HG02938 (cell line): ENCODE results near the gene NTN4.
"Not testable (repeated sequence)": the region's sequence is repeated elsewhere in the genome, so short reads cannot be mapped to it uniquely, and the experiment has no call there.

Source experiments
- ATAC-seq: cut with Tn5 transposase; IDR thresholded peaks from one replicate; pipeline ENCODE4 v1.9.1; 2021; ENCODE audit warnings: mild to moderate bottlenecking, moderate library complexity; ENCODE audit not compliant: unreplicated experiment

NTN4 gene

DNA sequence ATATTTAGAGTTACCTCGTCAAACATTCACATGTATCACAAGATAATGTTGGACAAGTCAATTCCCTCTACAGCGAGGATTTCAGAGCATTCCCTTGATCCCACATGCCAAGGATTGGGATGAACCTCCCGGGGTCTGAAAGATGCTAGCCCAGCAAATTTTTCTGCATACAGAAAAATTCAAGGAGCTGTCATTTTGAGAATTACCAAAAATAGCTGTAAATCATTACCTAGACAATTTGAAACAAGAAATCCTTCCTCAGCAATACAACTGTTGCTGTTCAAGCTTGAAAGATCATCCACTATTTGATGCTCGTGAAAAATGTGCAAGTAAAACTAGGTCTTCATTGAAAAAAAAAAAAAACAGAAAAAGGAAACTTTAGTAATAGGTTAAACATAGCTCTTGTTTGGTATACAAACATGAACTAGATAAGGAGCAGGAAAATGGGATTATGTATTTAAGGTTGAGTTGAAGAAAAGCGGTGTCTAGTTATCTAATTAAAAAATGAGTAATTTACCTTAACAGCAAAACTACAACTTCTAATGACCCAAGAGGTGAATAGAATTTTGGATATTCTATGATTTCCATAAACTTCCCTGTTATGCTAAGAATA lies 73.1 kb downstream of the NTN4 start:
- ATAC-seq: no peak

DNA sequence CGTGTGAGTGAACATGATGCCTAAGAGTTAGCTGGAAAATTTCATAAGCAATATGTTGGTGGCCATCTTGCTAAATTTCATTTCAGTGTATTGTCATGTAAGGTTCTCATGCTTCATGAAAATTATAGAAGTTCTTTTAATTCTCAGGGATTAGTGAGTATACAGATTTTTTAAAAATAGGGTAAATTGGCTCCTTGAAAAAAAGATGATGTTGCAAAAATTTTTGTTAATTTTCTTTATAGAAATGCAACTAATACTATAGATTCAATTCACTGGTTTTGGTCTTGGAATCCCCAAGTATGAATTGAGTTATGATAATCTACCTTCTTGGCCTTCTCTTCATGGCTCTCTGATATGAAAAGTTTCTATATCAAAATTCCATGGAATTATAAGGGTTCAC lies 75.4 kb downstream of the NTN4 start:
- ATAC-seq: no peak

GRCh38 chr12:95712269-95712668 lies 78.3 kb downstream of the NTN4 start:
- ATAC-seq: no peak

DNA sequence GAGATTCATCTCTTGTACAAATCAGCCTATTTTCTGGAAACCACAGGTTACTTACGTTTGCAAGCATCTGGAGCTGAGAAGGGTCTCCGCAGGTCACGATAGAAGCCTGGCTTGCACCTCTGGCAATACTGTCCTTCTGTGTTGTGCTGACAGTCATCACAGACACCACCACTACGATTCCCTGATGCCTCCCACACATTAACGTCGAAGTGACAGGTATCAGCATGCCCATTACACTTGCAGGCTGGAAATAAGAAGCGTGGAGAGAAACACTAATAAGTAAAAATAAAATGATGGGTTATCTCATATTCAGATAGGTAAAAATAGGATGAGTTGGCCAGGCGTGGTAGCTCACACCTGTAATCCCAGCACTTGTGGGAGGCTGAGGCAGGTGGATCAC lies 80.2 kb downstream of the NTN4 start:
- ATAC-seq: no peak

DNA sequence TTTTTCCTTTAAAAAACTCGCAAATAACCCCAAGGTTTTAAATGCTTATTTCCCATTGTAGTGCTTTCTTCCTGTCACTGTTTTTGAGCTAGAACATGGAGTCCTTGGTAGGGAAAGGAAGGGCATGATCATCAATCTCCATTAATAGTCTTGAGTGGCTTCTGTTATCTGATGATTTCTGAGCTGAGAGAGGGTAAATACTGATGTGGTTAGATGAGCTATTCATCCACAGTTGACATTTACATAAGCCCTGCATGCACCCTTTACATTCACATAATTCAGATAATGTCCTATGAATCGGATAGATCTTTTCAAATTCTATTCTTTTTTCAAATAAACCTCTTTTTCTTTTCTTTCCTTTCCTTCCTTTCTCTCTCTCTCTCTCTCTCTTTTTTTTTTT lies 81.4 kb downstream of the NTN4 start:
- no peak for ATAC-seq

DNA sequence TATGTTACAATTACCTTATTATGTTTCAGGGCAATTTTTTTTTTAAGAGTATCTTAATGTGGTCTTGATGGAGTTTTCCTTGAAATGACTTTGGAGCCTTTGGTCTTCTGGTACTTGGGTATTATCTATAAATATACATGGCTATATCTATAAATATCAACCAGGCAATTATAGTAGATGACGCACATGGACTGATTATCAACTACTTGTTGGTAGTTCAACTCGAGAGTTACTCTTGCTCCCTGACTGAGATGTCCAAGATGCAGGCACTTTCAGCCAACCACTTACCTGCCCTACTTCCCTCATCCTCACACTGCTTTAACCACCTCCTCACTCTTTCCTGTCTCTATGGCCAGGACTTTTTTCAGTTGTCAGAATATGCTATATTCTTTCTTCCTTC lies 85.4 kb downstream of the NTN4 start:
- ATAC-seq: no peak

- no peak for ATAC-seq
Observed at GRCh38 chr12:95703986-95704385, 86.6 kb downstream of the NTN4 start.

DNA sequence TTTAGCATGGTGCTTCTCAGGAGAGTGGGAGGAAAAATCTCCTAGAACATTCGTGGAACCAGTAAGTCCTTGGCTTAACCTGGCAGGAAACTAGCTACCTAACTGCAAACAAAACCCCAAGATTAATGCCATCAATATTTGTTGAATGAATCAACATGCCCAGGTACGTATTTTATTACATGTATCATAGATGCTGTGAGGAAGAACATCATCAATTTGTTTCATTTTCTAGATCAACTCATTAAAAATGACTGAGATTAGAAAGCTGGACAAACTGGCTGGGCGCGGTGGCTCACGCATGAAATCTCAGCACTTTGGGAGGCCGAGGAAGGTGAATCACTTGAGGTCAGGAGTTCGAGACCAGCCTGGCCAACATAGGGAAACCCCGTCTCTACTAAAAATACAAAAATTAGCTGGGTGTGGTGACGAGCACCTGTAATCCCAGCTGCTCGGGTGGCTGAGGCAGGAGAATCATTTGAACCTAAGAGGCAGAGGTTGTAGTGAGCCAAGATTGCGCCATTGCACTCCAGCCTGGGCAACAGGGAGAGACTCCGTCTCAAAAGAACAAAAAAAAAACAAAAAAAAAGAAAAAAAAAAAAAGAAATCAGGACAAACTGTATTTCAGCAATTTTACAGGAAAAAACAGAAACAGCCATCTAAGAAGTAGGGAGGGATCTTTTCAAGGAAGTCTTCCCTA lies 88.7 kb downstream of the NTN4 start:
- ATAC-seq: no peak

DNA sequence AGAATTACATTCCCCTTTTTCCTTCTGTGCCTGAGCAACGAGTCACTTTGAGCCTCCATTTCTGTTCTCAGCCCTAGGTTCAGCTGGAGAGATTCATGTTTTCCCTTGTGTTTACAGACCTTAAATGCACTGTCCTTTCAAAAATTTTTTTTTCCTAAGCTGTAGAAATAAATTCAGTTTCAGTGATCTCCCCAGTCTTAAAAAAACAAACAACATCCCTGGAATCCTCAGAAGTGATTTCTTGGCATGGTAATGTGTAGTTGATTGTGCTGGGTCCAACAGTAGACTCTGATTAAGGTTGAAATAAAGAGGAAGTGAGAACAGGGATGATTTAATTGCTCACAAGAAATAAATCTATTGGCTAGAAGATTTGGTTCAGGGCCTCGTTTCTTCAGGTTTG lies 89.3 kb downstream of the NTN4 start:
- ATAC-seq: no peak

- ATAC-seq: peak; percentile 97
Observed at GRCh38 chr12:95700316-95700785, 90.2 kb downstream of the NTN4 start.

DNA sequence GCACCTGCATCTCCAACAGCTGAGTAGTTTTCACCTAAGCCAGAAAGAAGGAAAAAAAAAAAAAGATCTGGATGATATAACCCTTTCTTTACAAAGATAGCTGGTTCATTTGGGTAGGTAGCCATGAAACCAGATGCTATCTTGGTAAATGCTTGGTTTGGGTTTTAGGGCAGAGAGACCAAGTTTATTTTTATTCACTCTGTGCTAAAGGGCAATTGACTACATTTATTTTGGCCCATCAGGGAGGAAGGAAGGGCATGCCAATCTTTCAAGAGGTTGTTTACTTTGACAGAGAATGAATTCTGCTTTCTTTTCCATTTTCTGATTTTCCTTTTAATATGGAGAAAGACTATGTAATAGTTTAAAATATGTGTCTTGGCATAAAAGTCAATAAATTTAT lies 91.0 kb downstream of the NTN4 start:
- no peak for ATAC-seq

DNA sequence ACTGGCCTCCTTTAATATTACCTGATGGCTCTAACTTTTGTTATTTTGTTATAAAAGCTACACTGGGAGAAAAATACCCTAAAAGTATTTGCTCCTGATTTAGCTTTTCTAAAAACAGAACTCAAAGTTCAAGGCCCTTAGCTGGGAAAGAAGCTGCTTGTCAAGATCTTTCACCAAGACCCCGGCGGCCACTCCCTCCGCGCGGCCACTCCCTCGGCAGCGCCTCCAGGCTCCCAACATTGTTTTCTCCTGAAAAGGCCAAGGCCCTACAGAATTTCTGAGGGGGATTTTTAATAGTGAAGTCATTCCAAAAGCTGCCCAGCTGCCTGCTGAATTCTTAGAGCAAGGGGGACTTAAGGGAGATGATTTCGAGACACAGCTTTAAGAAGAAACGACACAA lies 96.4 kb downstream of the NTN4 start:
- no peak for ATAC-seq

DNA sequence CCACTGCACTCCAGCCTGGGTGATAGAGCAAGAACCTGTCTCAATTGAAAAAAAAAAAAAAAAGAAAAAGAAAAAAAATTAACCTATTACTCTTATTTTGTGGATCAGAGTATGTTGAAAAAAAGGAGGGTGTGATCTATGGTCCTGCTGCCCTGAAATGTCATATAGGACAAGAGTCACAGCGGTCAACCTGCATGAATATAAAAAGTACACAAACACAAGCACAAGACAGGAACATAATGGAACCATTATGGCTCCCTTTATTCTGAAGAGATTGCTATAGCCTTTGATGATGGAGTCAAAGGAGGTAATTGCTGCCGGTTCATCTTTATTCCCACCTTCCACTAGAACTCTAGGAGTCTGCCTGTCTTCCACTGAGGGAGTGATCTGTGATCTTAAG lies 96.9 kb downstream of the NTN4 start:
- no peak for ATAC-seq

DNA sequence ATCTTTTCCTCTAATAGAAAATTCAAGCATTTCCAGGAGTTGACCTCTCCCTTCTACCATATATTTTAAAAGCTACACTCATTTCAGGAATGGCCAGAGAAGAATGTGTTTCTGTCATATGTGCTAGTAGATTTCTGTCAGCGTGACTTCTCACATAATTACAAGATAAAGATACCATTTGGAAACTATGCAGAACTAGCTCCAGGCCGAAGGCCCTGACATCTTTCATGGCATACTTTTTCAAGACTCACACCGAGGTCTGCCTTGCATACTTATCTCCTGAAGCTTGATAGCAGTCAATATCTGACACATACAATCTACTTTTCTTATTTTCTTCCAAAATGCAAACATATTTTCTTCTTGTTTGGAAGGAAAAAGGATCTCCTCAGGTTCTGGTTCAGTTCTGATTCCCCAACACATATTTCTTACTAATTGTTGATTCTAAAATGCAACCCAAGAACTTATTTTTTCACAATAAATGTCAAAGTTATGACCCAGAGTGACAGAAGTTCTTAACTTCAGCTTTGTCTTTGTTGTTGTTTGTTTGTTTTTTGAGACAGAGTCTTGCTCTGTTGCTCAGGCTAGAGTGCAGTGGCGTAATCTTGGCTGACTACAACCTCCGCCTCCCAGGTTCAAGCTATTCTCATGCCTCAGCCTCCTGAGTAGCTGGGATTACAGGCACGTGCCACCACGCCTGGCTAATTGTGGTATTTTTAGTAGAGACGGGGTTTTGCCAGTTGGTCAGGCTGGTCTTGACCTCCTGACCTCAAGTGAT lies 99.5 kb downstream of the NTN4 start:
- no peak for ATAC-seq

DNA sequence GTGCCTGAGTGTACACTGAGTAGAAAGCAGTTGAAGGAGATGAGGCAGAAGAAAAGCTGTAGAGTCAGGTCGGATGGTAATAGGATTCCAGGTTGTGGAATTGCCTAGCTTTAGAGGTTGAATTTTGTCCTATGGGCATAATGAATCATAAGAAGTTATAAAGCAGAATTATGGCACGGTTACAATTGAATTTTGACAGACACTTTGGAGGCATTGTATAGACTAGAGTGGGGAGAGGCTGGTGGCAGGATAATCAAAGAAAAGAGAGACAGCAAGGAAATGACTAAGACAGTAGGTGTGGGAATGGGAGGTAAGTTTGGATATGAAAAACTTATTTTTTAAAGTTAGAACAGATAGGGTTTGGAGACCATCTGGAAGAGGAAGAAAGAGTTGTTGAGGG lies 102.6 kb downstream of the NTN4 start:
- no peak for ATAC-seq

- no peak for ATAC-seq
Observed at GRCh38 chr12:95683418-95683817, 107.1 kb downstream of the NTN4 start.

DNA sequence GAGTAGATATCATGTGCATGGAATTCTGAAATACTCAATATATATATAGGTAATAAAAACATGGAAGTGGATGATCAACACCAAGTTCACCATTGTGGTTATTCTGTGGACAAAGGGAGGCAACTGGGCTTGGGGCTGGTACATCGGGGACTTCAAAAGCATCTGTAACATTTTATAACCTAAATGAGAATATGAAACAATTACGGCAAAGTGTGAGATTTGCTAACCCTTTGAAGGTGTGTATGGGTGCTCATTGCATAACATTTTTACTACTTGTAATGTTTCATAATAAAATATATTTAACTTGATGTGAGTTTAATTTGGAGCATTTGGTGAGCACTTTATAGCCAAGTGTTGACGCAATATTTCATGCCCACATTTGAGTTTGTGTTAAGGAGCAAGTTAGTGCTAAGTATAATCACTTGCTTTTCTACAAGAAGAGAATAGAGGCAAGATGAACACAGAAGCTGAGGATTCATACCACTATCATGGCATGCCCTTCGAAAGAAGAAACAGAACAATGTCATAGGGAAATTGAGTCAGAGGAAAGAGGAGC lies 109.3 kb downstream of the NTN4 start:
- no peak for ATAC-seq

GRCh38 chr12:95678684-95679083 lies 111.9 kb downstream of the NTN4 start:
- no peak for ATAC-seq

- not testable (repeated sequence) for ATAC-seq
Observed at GRCh38 chr12:95677782-95678181, 112.8 kb downstream of the NTN4 start.

- ATAC-seq: no peak
Observed at GRCh38 chr12:95674631-95675030, 115.9 kb downstream of the NTN4 start.

- ATAC-seq: no peak
Observed at GRCh38 chr12:95674163-95674562, 116.4 kb downstream of the NTN4 start.

GRCh38 chr12:95673576-95673975 lies 117.0 kb downstream of the NTN4 start:
- ATAC-seq: no peak
